ENCODE results near the gene SEMA4G.

Gene SEMA4G

GRCh38 chr10:101007915-101008822 lies 38.9 kb downstream of the SEMA4G start:
- peaks cover 3% of the 10 kb centered on the region for H3K4me1 ChIP-seq
- H3K27me3 ChIP-seq (ENCODE audit: control insufficient read depth, insufficient read depth, low read length): no peaks in the 10 kb centered on the region
- H3K9ac ChIP-seq: no peak overlapping the region
- no peaks in the 10 kb centered on the region for H3K36me3 ChIP-seq (ENCODE audit: control insufficient read depth, insufficient read depth, low read length)
- H3K27ac ChIP-seq: no peak overlapping the region
- H2AFZ ChIP-seq: no peak overlapping the region
- H3K9me3 ChIP-seq (ENCODE audit: control insufficient read depth, low read length): no peaks in the 10 kb centered on the region
- H3K4me3 ChIP-seq (ENCODE audit: low read depth, low read length): no peak overlapping the region
- H3K4me2 ChIP-seq (ENCODE audit: low read length): no peak overlapping the region
- TF ChIP-seq CTCF (IDR thresholded peaks at IDR 0.05): no peak
- H3K79me2 ChIP-seq: no peaks in the 10 kb centered on the region

GRCh38 chr10:101008823-101009423 lies 39.6 kb downstream of the SEMA4G start:
- TF ChIP-seq CTCF (IDR thresholded peaks at IDR 0.05): no peak
- Histone ChIP-seq H2AFZ (no peak overlapping the region), H3K9ac (no peak overlapping the region), H3K9me3 (ENCODE audit: control insufficient read depth, low read length) (no peaks in the 10 kb centered on the region), H3K79me2 (no peaks in the 10 kb centered on the region), H3K27me3 (ENCODE audit: control insufficient read depth, insufficient read depth, low read length) (no peaks in the 10 kb centered on the region), H3K36me3 (ENCODE audit: control insufficient read depth, insufficient read depth, low read length) (no peaks in the 10 kb centered on the region), H3K27ac (no peak overlapping the region), H3K4me2 (ENCODE audit: low read length) (no peak overlapping the region), H3K4me1 (peaks cover 7% of the 10 kb centered on the region), H3K4me3 (ENCODE audit: low read depth, low read length) (no peak overlapping the region)

GRCh38 chr10:101010329-101010728 lies 41.0 kb downstream of the SEMA4G start:
- Histone ChIP-seq H3K9me3 (ENCODE audit: control insufficient read depth, low read length) (no peaks in the 10 kb centered on the region), H3K9ac (no peak overlapping the region), H3K4me1 (peaks cover 13% of the 10 kb centered on the region), H3K4me3 (ENCODE audit: low read depth, low read length) (no peak overlapping the region), H3K79me2 (no peaks in the 10 kb centered on the region), H3K36me3 (ENCODE audit: control insufficient read depth, insufficient read depth, low read length) (no peaks in the 10 kb centered on the region), H3K27me3 (ENCODE audit: control insufficient read depth, insufficient read depth, low read length) (no peaks in the 10 kb centered on the region), H3K27ac (no peak overlapping the region), H2AFZ (no peak overlapping the region), H3K4me2 (ENCODE audit: low read length) (no peak overlapping the region)
- TF ChIP-seq CTCF (IDR thresholded peaks at IDR 0.05): no peak

GRCh38 chr10:101011517-101012423 lies 42.5 kb downstream of the SEMA4G start:
- no peaks in the 10 kb centered on the region for H3K79me2 ChIP-seq
- H3K36me3 ChIP-seq (ENCODE audit: control insufficient read depth, insufficient read depth, low read length): no peaks in the 10 kb centered on the region
- peak; percentile 14 for TF ChIP-seq CTCF (IDR thresholded peaks at IDR 0.05)
- no peaks in the 10 kb centered on the region for H3K27me3 ChIP-seq (ENCODE audit: control insufficient read depth, insufficient read depth, low read length)
- H3K9ac ChIP-seq: no peak overlapping the region
- H3K4me2 ChIP-seq (ENCODE audit: low read length): no peak overlapping the region
- no peak overlapping the region for H2AFZ ChIP-seq
- no peaks in the 10 kb centered on the region for H3K9me3 ChIP-seq (ENCODE audit: control insufficient read depth, low read length)
- H3K27ac ChIP-seq: peak overlapping the region; percentile 50
- H3K4me1 ChIP-seq: peaks cover 13% of the 10 kb centered on the region
- H3K4me3 ChIP-seq (ENCODE audit: low read depth, low read length): no peak overlapping the region

All from parathyroid adenoma (tissue), 2 donors.